SH-SY5Y (cell line): ENCODE data around the gene PDGFB.

Source experiments
- GATA2 ChIP-seq: IDR thresholded peaks from 2 replicates; pipeline ENCODE4 v1.6.1; 2011; ENCODE audit warnings: mild to moderate bottlenecking, low read depth, low read length
- GATA3 ChIP-seq: IDR thresholded peaks from 2 replicates; pipeline ENCODE4 v1.6.1; 2011; ENCODE audit warnings: low read depth, mild to moderate bottlenecking, low read length, moderate library complexity

Gene PDGFB

GRCh38 chr22:39179841-39180335, 64.9 kb downstream of the PDGFB start:
- TF ChIP-seq GATA2 (no peak), GATA3 (no peak)

- TF ChIP-seq GATA3 (no peak), GATA2 (no peak)
These were observed 65.4 kb downstream of the PDGFB start for GRCh38 chr22:39179401-39179827.

GRCh38 chr22:39178206-39179111, 66.3 kb downstream of the PDGFB start:
- TF ChIP-seq GATA2 (no peak), GATA3 (no peak)

GRCh38 chr22:39177791-39178190, 67.0 kb downstream of the PDGFB start:
- no peak for TF ChIP-seq GATA2
- TF ChIP-seq GATA3 = no peak

GRCh38 chr22:39177456-39177775, 67.4 kb downstream of the PDGFB start:
- no peak for TF ChIP-seq GATA2
- no peak for TF ChIP-seq GATA3

GRCh38 chr22:39176714-39177455, 67.9 kb downstream of the PDGFB start:
- TF ChIP-seq GATA3 (no peak), GATA2 (no peak)

GRCh38 chr22:39176143-39176713, 68.6 kb downstream of the PDGFB start:
- TF ChIP-seq GATA2 = no peak
- no peak for TF ChIP-seq GATA3

- TF ChIP-seq GATA2 = no peak
- TF ChIP-seq GATA3 = no peak
These were observed 69.2 kb downstream of the PDGFB start for GRCh38 chr22:39175353-39176142.

GRCh38 chr22:39174498-39175352, 70.1 kb downstream of the PDGFB start:
- TF ChIP-seq GATA2 = no peak
- no peak for TF ChIP-seq GATA3

- no peak for TF ChIP-seq GATA2
- TF ChIP-seq GATA3 = no peak
These were observed 70.8 kb downstream of the PDGFB start for GRCh38 chr22:39173787-39174497.
